GM18873 (cell line): ENCODE measurements around the gene ITPA.

Experiments used
- ATAC-seq: cut with Tn5 transposase; IDR thresholded peaks from one replicate; pipeline ENCODE4 v1.9.1; 2021; ENCODE audit warnings: mild to moderate bottlenecking, moderate library complexity, moderate number of reproducible peaks; ENCODE audit not compliant: unreplicated experiment, low FRiP score

Gene ITPA

GRCh38 chr20:3226093-3226492 is 16.8 kb downstream of the ITPA start:
- ATAC-seq: no peak

GRCh38 chr20:3226864-3227263 is 17.6 kb downstream of the ITPA start:
- no peak for ATAC-seq

- no peak for ATAC-seq
These were observed 18.2 kb downstream of the ITPA start for GRCh38 chr20:3227506-3227905.

GRCh38 chr20:3227936-3228749 is 18.8 kb downstream of the ITPA start:
- no peak for ATAC-seq

- no peak for ATAC-seq
These were observed 19.4 kb downstream of the ITPA start for GRCh38 chr20:3228750-3229032.

GRCh38 chr20:3229158-3229557 is 19.9 kb downstream of the ITPA start:
- no peak for ATAC-seq

GRCh38 chr20:3229798-3230197 is 20.5 kb downstream of the ITPA start:
- no peak for ATAC-seq

GRCh38 chr20:3231116-3231515 is 21.8 kb downstream of the ITPA start:
- ATAC-seq: no peak

- ATAC-seq: no peak
These were observed 22.7 kb downstream of the ITPA start for GRCh38 chr20:3231889-3232588.

- no peak for ATAC-seq
These were observed 24.1 kb downstream of the ITPA start for GRCh38 chr20:3233131-3233990.

- ATAC-seq: no peak
These were observed 24.7 kb downstream of the ITPA start for GRCh38 chr20:3233991-3234498.

GRCh38 chr20:3235666-3236324 is 26.5 kb downstream of the ITPA start:
- ATAC-seq: no peak

GRCh38 chr20:3237011-3237957 is 28.0 kb downstream of the ITPA start:
- ATAC-seq: no peak

- no peak for ATAC-seq
These were observed 28.8 kb downstream of the ITPA start for GRCh38 chr20:3237958-3238615.

GRCh38 chr20:3238616-3239025 is 29.3 kb downstream of the ITPA start:
- no peak for ATAC-seq

GRCh38 chr20:3239026-3239866 is 29.9 kb downstream of the ITPA start, which contains the start of gene SLC4A11:
Gene SLC4A11 (minus strand): TSS chr20:3239190. CDS start chr20:3239137, 53 bp downstream.
- no peak for ATAC-seq

- ATAC-seq: no peak
These were observed 30.8 kb downstream of the ITPA start for GRCh38 chr20:3239867-3240775.
